ENCODE results near the gene TMEM178B.

Gene TMEM178B

GRCh38 chr7:141072548-141073172, 1.2 kb upstream of the TMEM178B start (continued):
- TF ChIP-seq ZNF692 (tag by site-specific recombination; IDR thresholded peaks at IDR 0.05) (peak; percentile 80), ZNF549 (tag by site-specific recombination; IDR thresholded peaks at IDR 0.05) (no peak), ZFP41 (tag by site-specific recombination; IDR thresholded peaks at IDR 0.05; ENCODE audit: borderline replicate concordance) (no peak), BCL11B (tag by site-specific recombination; IDR thresholded peaks at IDR 0.05; ENCODE audit: low read depth) (no peak), ZNF701 (tag by site-specific recombination; IDR thresholded peaks at IDR 0.05) (no peak), ZNF394 (tag by site-specific recombination; IDR thresholded peaks at IDR 0.05; ENCODE audit: borderline replicate concordance) (peak; percentile 80), ZNF645 (tag by site-specific recombination; IDR thresholded peaks at IDR 0.05) (no peak), ZNF600 (tag by site-specific recombination; IDR thresholded peaks at IDR 0.05) (peak; percentile 79), ZNF133 (tag by site-specific recombination; IDR thresholded peaks at IDR 0.05) (no peak), ZNF501 (tag by site-specific recombination; IDR thresholded peaks at IDR 0.05) (peak; percentile 97), PRDM2 (tag by site-specific recombination; IDR thresholded peaks at IDR 0.05; ENCODE audit: borderline replicate concordance) (no peak), BCL11A (tag by site-specific recombination; IDR thresholded peaks at IDR 0.05; ENCODE audit: low read depth) (no peak), ZNF202 (tag by site-specific recombination; IDR thresholded peaks at IDR 0.05; ENCODE audit: borderline replicate concordance) (no peak), ZFP3 (tag by site-specific recombination; IDR thresholded peaks at IDR 0.05; ENCODE audit: low read depth) (no peak), ZNF629 (tag by site-specific recombination; IDR thresholded peaks at IDR 0.05) (peak; percentile 95), ZBTB11 (tag by site-specific recombination; conservative IDR thresholded peaks at IDR 0.05; ENCODE audit: low read depth) (peak; percentile 61), ZNF518A (tag by site-specific recombination; conservative IDR thresholded peaks at IDR 0.05; ENCODE audit: low read depth) (no peak), ZNF624 (tag by site-specific recombination; IDR thresholded peaks at IDR 0.05) (no peak), ATF2 (tag by site-specific recombination; IDR thresholded peaks at IDR 0.05; ENCODE audit: low read depth) (peak; percentile 96), PRDM1 (tag by site-specific recombination; IDR thresholded peaks at IDR 0.05) (no peak)
